NCI-H2081 (cell line): Measurements from ENCODE around the gene TUT1.

Source experiments
- DNase-seq, 2 experiments: peaks; one replicate each; lab custom pipeline; 2025; lab: John Stamatoyannopoulos, UW

The TUT1 gene

GRCh38 chr11:62542111-62542745 is 49.1 kb downstream of the TUT1 start:
- no peak for DNase-seq

- no peak for DNase-seq
These were observed 50.3 kb downstream of the TUT1 start for GRCh38 chr11:62540804-62541701.

DNA sequence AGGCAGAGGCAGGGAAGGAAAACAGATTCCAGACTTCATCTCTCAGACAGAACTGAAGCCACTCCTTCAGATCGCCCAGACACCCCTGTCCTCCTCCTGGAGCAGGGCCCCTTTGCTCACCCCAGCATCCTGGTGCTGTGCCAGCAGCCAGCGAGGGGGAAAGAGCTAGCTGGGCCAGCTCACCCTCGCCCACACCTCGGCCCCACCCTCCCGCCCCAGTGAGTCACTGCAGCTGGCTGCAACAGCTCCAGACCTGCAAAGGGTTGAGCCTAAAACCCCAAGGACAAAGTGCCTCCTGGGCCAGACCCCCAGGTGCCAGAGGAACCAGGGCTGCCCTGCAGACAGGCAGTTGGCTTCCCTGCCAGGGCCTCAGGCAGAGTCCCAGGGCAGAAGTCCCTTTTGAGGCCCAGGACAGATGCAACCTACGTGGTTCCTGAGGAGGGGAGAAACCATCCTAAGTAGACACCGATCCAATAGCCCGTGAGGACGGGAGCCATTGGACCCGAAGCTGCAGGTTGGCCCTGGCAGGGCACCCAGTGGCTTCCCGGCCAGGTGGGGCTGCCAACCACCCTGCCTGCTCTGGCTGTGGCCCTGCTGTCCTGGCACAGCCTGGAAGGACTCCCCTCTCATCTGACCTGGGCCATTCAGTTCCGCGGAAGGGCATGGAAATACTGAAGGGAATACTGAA is 51.9 kb downstream of the TUT1 start:
- DNase-seq = peak; percentile 47 to 59

- DNase-seq = peak; percentile 47 to 59
These were observed 52.7 kb downstream of the TUT1 start for GRCh38 chr11:62538470-62539237.

DNA sequence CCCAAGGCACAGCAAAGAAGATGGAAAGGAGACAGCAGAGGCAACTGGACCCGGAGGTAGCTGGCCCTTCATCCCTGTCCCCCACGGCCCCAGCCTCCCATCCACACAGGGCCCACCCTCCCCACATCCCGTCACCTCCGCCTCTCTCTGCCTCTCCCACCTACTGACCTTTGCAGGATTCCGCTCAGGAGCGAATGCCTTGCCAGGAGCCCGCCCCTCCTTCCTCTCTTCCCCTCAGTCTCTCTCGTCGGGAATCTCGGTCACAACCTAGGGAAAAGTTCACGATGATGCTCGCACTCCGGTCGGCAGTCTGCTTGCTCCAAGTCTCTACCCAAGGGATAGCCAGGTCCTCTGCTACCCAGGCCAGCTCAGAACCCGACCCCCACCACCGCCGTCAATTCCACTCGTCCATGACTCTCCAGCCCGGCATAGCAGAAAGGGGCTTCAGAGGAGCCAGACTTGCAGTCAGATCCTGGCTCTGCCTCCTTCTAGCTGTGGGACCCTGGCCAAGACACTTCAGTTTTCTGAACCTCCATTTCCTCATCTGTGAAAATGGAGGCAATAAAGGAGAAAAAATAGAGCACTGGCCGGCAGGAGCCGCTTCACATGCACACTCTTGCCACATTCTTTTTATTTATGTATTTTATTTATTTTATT is 54.9 kb downstream of the TUT1 start:
- DNase-seq = no peak

- DNase-seq = no peak
These were observed 55.5 kb downstream of the TUT1 start for GRCh38 chr11:62535802-62536201.

DNA sequence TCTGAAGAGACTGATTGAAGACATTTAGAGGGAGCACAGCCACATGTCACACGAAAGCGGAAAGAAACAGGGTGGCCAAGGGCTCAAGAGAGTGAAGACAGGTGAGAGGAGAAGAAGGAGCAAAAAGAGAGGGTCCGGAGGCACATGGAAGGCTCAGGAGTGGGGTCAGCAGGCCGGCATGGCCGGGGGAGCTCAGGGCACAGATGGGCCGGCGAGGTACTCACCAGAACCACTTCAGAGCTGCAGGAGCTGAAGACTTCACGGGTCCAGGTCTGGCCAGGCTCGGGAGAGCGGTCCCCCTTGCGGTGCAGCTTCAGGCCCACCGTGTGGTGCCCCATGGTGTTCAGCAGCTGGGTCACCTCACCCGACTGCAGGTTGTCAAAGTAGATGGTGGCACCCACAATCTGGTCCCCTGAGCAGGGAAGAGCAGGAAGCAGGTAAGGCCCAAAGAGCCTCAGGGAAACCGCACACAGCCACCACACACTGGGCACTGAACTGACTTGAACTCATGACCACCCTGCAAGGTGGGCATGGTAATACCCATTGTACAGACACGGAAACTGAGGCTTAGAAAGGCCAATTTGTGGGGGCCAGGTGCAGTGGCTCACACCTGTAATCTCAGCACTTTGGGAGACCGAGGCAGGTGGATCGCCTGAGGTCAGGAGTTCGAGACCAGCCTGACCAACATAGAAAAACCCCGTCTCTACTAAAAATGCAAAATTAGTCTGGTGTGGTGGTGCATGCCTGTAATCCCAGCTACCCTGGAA is 56.4 kb downstream of the TUT1 start:
- no peak for DNase-seq

- DNase-seq = no peak
These were observed 59.2 kb downstream of the TUT1 start for GRCh38 chr11:62532096-62532495.
